Astrocyte (in vitro differentiated cells and primary cell): Measurements from ENCODE around the gene ACSM6. TPM values are rescaled to one million over a fixed set of nuclear protein-coding genes. Genes with fewer than 3 reads are reported as not detected.

Source experiments
- total RNA-seq: library from RNA; stranded (reverse); gene quantifications from 2 replicates; pipeline ENCODE4 v1.2.1, GENCODE V29; 2021

ACSM6 gene
- total RNA-seq, 1 donor from 2014 or later: not detected

Other genes with a start within 250 kb of the ACSM6 start
- gene CYP2C8, start 124.7 kb upstream of the ACSM6 start, total RNA-seq: 0.34 and 0.39 TPM in 2 replicates
- gene PDLIM1, start 96.8 kb downstream of the ACSM6 start, total RNA-seq: 316 and 320 TPM in 2 replicates